Naive B cell (primary cell): Measurements from ENCODE around the gene ZNF768. TPM values are rescaled to one million over a fixed set of nuclear protein-coding genes. Genes with fewer than 3 reads are reported as not detected.
"Not testable (repeated sequence)": the region's sequence is repeated elsewhere in the genome, so short reads cannot be mapped to it uniquely, and the experiment has no call there.

Experiments used
- ATAC-seq, 2 donors: fragments of 150-1000 bp; cut with Tn5 transposase; 2 replicates each; pipeline ENCODE4 v1.10.0; 2021; ENCODE audit warnings: low read depth in 2 of 2, mild to moderate bottlenecking in 2 of 2, moderate library complexity in 2 of 2
- DNase-seq: peaks from one replicate; pipeline ENCODE4 v3.0.0; 2022
- H3K27ac Mint-ChIP-seq, 6 donors: one replicate each; pipeline ENCODE4 v1.8.0; 2020 to 2022; ENCODE audit warnings: mild to moderate bottlenecking in 6 of 6, mixed read lengths in 6 of 6, moderate library complexity in 5 of 6, inconsistent platforms in 2 of 6
- H3K27me3 Mint-ChIP-seq, 3 donors: one replicate each; pipeline ENCODE4 v1.8.0; 2021 to 2022; ENCODE audit warnings: mixed read lengths in 3 of 3, mild to moderate bottlenecking in 1 of 3
- H3K36me3 Mint-ChIP-seq, 2 donors: one replicate each; pipeline ENCODE4 v1.8.0; 2020 to 2022; ENCODE audit warnings: mixed read lengths in 2 of 2, inconsistent platforms in 1 of 2, mild to moderate bottlenecking in 1 of 2
- H3K4me1 Mint-ChIP-seq, 3 donors: one replicate each; pipeline ENCODE4 v1.8.0; 2020 to 2022; ENCODE audit warnings: mixed read lengths in 3 of 3, inconsistent platforms in 1 of 3, mild to moderate bottlenecking in 1 of 3, moderate library complexity in 1 of 3
- H3K4me3 Mint-ChIP-seq, 8 donors: one replicate each; pipeline ENCODE4 v1.8.0; 2020 to 2022; ENCODE audit warnings: mild to moderate bottlenecking in 8 of 8, mixed read lengths in 8 of 8, moderate library complexity in 8 of 8, inconsistent platforms in 2 of 8
- H3K9me3 Mint-ChIP-seq, 7 donors: one replicate each; pipeline ENCODE4 v1.8.0; 2020 to 2022; ENCODE audit warnings: mixed read lengths in 7 of 7, mild to moderate bottlenecking in 5 of 7, inconsistent platforms in 2 of 7, moderate library complexity in 1 of 7
- polyA plus RNA-seq, 6 donors: library from polyadenylated mRNA; unstranded; fragments of 300-500 nt; fragmentation: Illumina TruSeq; gene quantifications; one replicate each; pipeline ENCODE4 v1.2.3, GENCODE V29; 2021; ENCODE audit warnings: low read depth in 6 of 6

Gene ZNF768
- polyA plus RNA-seq, 6 donors from 2014 or later = 0.40 to 10.1 (median 6.3) TPM

- Mint-ChIP-seq H3K4me3 (peak overlapping the region in 3 of 8 donors; percentile 37 to 59 (median 47)), H3K36me3 (peaks cover 7 to 18% of the 10 kb centered on the region in 2 donors), H3K9me3 (no peaks in the 10 kb centered on the region), H3K27ac (peak overlapping the region in 1 of 6 donors; percentile 24), H3K4me1 (peaks cover 18 to 33% (median 22%) of the 10 kb centered on the region in 3 donors), H3K27me3 (no peaks in the 10 kb centered on the region)
- DNase-seq (no peak), ATAC-seq (no peak)
Observed at GRCh38 chr16:30523768-30524574, 2.4 kb downstream of the ZNF768 start.

- ATAC-seq, H3K27ac Mint-ChIP-seq, H3K27me3 Mint-ChIP-seq, DNase-seq, H3K9me3 Mint-ChIP-seq: not testable (repeated sequence)
- peak overlapping the region in 1 of 8 donors; percentile 72 for H3K4me3 Mint-ChIP-seq
- peaks cover 12 to 24% (median 15%) of the 10 kb centered on the region in 3 donors for H3K4me1 Mint-ChIP-seq
- peaks cover 11 to 25% of the 10 kb centered on the region in 2 donors for H3K36me3 Mint-ChIP-seq
Observed at GRCh38 chr16:30522702-30523463, 3.5 kb downstream of the ZNF768 start.

GRCh38 chr16:30521873-30522641 lies 4.3 kb downstream of the ZNF768 start:
- H3K4me3 Mint-ChIP-seq = peak overlapping the region in 2 of 8 donors; percentile 68 to 72
- H3K27me3 Mint-ChIP-seq = no peaks in the 10 kb centered on the region
- no peaks in the 10 kb centered on the region for H3K9me3 Mint-ChIP-seq
- DNase-seq = no peak
- ATAC-seq = no peak
- H3K4me1 Mint-ChIP-seq = peaks cover 6 to 17% (median 10%) of the 10 kb centered on the region in 3 donors
- H3K36me3 Mint-ChIP-seq = peaks cover 11 to 25% of the 10 kb centered on the region in 2 donors
- peak overlapping the region in 3 of 6 donors; percentile 34 to 83 (median 75) for H3K27ac Mint-ChIP-seq

DNA sequence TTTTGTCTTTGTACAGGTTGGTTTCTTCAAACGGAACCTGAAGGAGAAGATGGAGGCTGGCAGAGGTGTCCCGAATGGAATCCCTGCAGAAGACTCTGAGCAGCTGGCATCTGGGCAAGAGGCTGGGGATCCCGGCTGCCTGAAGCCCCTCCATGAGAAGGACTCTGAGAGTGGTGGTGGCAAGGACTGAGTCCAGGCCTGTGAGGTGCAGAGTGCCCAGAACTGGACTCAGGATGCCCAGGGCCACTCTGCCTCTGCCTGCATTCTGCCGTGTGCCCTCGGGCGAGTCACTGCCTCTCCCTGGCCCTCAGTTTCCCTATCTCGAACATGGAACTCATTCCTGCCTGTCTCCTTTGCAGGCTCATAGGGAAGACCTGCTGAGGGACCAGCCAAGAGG lies 4.9 kb downstream of the ZNF768 start:
- no peaks in the 10 kb centered on the region for H3K27me3 Mint-ChIP-seq
- H3K27ac Mint-ChIP-seq = peak overlapping the region in 1 of 6 donors; percentile 38
- no peaks in the 10 kb centered on the region for H3K9me3 Mint-ChIP-seq
- peaks cover 11 to 25% of the 10 kb centered on the region in 2 donors for H3K36me3 Mint-ChIP-seq
- no peak for DNase-seq
- ATAC-seq = no peak
- H3K4me3 Mint-ChIP-seq = no peak overlapping the region
- peaks cover 6 to 17% (median 10%) of the 10 kb centered on the region in 3 donors for H3K4me1 Mint-ChIP-seq

DNA sequence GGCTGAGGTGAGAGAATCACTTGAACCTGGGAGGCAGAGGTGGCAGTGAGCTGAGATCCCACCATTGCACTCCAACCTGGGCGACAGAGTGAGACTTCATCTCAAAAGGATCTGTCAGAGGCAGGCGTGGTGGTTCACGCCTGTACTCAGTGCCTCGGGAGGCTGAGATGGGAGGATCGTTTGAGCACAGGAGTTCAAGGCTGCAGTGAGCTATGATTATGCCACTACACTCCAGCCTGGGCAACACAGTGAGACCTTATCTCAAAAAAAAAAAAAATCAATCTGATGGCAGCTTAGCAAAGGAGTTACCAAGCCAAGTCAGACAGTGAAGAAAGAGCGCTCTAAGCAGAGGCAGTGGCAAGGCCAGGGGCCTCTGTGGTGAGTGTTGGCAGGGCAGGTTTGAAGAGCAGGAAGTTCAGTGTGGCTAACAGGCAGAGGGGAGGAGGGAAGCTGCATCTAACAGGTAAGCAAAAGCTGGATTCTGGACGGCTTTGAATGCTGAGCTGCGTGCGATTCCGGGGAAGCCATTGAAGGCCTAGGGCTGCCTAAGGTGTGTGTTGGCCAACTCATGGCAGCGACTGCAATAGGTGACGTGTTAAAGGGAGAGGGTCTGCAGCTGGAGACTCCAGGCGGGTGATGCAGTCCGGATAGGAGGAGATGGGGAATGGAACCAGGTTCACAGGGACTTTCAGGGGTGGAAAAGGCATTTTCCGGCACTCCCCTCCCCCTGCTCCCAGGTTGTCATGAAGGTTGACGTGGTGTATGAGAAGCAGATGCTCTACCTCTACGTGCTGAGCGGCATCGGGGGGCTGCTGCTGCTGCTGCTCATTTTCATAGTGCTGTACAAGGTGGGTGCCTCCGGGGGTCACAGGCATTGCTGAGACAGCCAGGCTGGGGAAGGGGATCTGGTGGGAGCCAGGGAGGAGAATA lies 7.0 kb downstream of the ZNF768 start:
- Mint-ChIP-seq H3K4me3 (peak overlapping the region in 2 of 8 donors; percentile 43 to 44), H3K27ac (peak overlapping the region in 3 of 6 donors; percentile 35 to 83 (median 79)), H3K36me3 (peaks cover 11 to 33% of the 10 kb centered on the region in 2 donors), H3K9me3 (no peaks in the 10 kb centered on the region), H3K27me3 (no peaks in the 10 kb centered on the region), H3K4me1 (peaks cover 0 to 8% (median 6%) of the 10 kb centered on the region in 3 donors)
- DNase-seq = no peak
- ATAC-seq = no peak

DNA sequence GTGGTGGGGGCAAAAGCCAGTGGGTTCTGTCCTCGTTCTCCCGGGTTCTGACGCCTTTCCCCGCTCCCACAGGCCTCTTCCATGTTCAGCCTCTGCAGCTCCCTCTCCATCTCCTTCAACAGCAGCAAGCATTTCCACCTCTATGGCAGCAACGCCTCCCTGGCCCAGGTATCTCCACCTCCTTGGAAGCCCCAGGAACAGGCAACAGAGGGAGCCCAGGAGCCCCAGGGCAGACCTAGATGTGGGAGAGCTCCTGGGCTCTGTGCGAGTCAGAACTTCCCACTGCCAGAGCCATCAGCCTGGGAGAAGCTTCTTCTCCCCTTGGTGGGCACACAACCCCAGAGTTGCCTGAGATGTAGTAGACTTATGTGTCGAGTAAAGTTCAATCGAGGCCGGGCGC lies 7.8 kb downstream of the ZNF768 start:
- no peak for DNase-seq
- peak overlapping the region in 1 of 8 donors; percentile 43 for H3K4me3 Mint-ChIP-seq

GRCh38 chr16:30515275-30515674 lies 11.1 kb downstream of the ZNF768 start:
- Mint-ChIP-seq H3K4me1 (peaks cover 0 to 6% (median 4%) of the 10 kb centered on the region in 3 donors), H3K27ac (peak overlapping the region in 1 of 6 donors; percentile 17), H3K27me3 (no peaks in the 10 kb centered on the region), H3K4me3 (no peak overlapping the region), H3K36me3 (peaks cover 22 to 57% of the 10 kb centered on the region in 2 donors), H3K9me3 (no peaks in the 10 kb centered on the region)
- no peak for ATAC-seq
- no peak for DNase-seq

More for the DNA sequence above, 7.8 kb downstream of the ZNF768 start:
- no peak overlapping the region for H3K27ac Mint-ChIP-seq
- peaks cover 11 to 37% of the 10 kb centered on the region in 2 donors for H3K36me3 Mint-ChIP-seq
- ATAC-seq = no peak
- H3K27me3 Mint-ChIP-seq = no peaks in the 10 kb centered on the region
- no peaks in the 10 kb centered on the region for H3K9me3 Mint-ChIP-seq
- peaks cover 0 to 8% (median 6%) of the 10 kb centered on the region in 3 donors for H3K4me1 Mint-ChIP-seq

GRCh38 chr16:30511509-30511908 lies 14.9 kb downstream of the ZNF768 start:
- Mint-ChIP-seq H3K27ac (peak overlapping the region in 1 of 6 donors; percentile 10), H3K4me3 (no peak overlapping the region), H3K36me3 (peaks cover 18 to 42% of the 10 kb centered on the region in 2 donors), H3K9me3 (no peaks in the 10 kb centered on the region), H3K27me3 (no peaks in the 10 kb centered on the region), H3K4me1 (peaks cover 0 to 4% (median 0%) of the 10 kb centered on the region in 3 donors)
- ATAC-seq (no peak), DNase-seq (no peak)

- Mint-ChIP-seq H3K27me3 (no peaks in the 10 kb centered on the region), H3K4me3 (no peak overlapping the region), H3K27ac (peak overlapping the region in 1 of 6 donors; percentile 89), H3K4me1 (peaks cover 0 to 2% (median 0%) of the 10 kb centered on the region in 3 donors), H3K9me3 (no peaks in the 10 kb centered on the region), H3K36me3 (peaks cover 18 to 39% of the 10 kb centered on the region in 2 donors)
- DNase-seq (no peak), ATAC-seq (no peak)
Observed at GRCh38 chr16:30510376-30510938, 15.9 kb downstream of the ZNF768 start.

- Mint-ChIP-seq H3K4me3 (peak overlapping the region in 1 of 8 donors; percentile 25), H3K36me3 (peaks cover 18 to 34% of the 10 kb centered on the region in 2 donors), H3K9me3 (no peaks in the 10 kb centered on the region), H3K27ac (peak overlapping the region in 2 of 6 donors; percentile 16 to 90), H3K27me3 (no peaks in the 10 kb centered on the region), H3K4me1 (peaks cover 0 to 3% (median 0%) of the 10 kb centered on the region in 3 donors)
- no peak for DNase-seq
- no peak for ATAC-seq
Observed at GRCh38 chr16:30509081-30509765, 17.1 kb downstream of the ZNF768 start.

DNA sequence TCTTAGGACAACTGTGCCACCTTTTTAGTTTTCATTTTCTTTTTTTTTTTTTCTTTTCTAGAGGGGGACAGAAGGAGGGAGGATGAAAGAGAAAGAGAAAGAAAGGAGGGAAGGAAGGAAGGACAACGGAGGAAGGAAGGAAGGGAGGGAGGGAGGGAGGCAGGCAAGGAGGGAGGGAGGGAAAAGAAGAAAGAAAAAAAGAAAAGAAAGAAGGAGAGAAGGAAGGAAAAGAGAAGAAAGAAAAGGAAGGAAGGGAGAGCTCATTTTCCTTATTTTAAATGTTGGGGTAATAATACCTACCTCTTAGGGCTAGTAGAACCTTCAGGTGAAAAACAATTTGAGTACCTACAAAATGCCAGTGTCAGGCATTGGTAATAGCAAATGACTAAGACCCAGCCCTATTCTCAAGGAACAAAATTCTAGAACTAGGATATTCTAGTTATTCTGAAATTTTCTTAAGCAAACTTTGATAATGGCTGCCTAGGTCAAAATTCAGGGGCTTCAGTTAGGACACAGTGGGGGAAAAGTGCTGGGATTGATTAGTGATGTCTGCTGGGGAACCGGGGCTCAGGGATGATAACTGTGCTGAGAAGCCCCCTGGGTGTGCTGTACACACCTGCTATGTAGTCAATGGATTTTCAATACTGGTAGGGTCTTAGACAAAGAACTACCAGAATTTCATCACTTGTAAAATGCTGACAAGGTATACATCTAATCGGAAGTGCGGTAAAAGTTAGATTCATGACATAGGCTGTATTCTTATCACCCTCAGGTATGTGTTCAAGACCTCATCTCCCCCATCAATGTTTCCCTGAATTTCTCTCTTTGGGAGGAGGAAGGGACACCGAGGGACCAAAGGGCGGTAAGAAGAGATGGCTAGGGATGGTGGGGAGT lies 22.7 kb downstream of the ZNF768 start:
- peaks cover 0 to 3% (median 0%) of the 10 kb centered on the region in 3 donors for H3K4me1 Mint-ChIP-seq
- H3K4me3 Mint-ChIP-seq = no peak overlapping the region
- no peaks in the 10 kb centered on the region for H3K9me3 Mint-ChIP-seq
- DNase-seq (no peak), ATAC-seq (no peak)
- no peaks in the 10 kb centered on the region for H3K27me3 Mint-ChIP-seq
- peaks cover 0 to 20% of the 10 kb centered on the region in 2 donors for H3K36me3 Mint-ChIP-seq
- peak overlapping the region in 1 of 6 donors; percentile 66 for H3K27ac Mint-ChIP-seq
